Karpas-422 (cell line): Measurements from ENCODE around the gene CLDN18. TPM values are rescaled to one million over a fixed set of nuclear protein-coding genes. Genes with fewer than 3 reads are reported as not detected.

Source experiments
- total RNA-seq: library from RNA; depleted of rRNA; stranded (reverse); fragments of >200 nt; shearing (Covaris generic); gene quantifications from 2 replicates; pipeline ENCODE4 v1.2.3, GENCODE V29; 2014; ENCODE audit warnings: low replicate concordance; rRNA removed

Gene CLDN18
- total RNA-seq, 1 experiment from 2014 or later = not detected

Other genes with a start within 250 kb of the CLDN18 start
- gene SOX14, start 245.8 kb upstream of the CLDN18 start, total RNA-seq = not detected in 2 replicates
- not detected in 2 replicates for gene DZIP1L, start 105.4 kb downstream of the CLDN18 start, total RNA-seq
- gene A4GNT, start 122.2 kb downstream of the CLDN18 start, total RNA-seq = not detected in 2 replicates
- 9.7 and 12.3 TPM in 2 replicates for gene DBR1, start 164.8 kb downstream of the CLDN18 start, total RNA-seq
- 22.0 and 64.0 TPM in 2 replicates for gene ARMC8, start 177.1 kb downstream of the CLDN18 start, total RNA-seq